ENCODE data around the gene STAB1.

GRCh38 chr3:52490939-52491526 lies 4.1 kb upstream of the STAB1 start:
- no peak for TF ChIP-seq POLR2AphosphoS5 (IDR thresholded peaks at IDR 0.05; ENCODE audit: low read depth)
- TF ChIP-seq, protein P1, sequence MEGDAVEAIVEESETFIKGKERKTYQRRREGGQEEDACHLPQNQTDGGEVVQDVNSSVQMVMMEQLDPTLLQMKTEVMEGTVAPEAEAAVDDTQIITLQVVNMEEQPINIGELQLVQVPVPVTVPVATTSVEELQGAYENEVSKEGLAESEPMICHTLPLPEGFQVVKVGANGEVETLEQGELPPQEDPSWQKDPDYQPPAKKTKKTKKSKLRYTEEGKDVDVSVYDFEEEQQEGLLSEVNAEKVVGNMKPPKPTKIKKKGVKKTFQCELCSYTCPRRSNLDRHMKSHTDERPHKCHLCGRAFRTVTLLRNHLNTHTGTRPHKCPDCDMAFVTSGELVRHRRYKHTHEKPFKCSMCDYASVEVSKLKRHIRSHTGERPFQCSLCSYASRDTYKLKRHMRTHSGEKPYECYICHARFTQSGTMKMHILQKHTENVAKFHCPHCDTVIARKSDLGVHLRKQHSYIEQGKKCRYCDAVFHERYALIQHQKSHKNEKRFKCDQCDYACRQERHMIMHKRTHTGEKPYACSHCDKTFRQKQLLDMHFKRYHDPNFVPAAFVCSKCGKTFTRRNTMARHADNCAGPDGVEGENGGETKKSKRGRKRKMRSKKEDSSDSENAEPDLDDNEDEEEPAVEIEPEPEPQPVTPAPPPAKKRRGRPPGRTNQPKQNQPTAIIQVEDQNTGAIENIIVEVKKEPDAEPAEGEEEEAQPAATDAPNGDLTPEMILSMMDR (IDR thresholded peaks at IDR 0.05; ENCODE audit: insufficient read depth, low read length) = no peak
- TF ChIP-seq, protein P2, sequence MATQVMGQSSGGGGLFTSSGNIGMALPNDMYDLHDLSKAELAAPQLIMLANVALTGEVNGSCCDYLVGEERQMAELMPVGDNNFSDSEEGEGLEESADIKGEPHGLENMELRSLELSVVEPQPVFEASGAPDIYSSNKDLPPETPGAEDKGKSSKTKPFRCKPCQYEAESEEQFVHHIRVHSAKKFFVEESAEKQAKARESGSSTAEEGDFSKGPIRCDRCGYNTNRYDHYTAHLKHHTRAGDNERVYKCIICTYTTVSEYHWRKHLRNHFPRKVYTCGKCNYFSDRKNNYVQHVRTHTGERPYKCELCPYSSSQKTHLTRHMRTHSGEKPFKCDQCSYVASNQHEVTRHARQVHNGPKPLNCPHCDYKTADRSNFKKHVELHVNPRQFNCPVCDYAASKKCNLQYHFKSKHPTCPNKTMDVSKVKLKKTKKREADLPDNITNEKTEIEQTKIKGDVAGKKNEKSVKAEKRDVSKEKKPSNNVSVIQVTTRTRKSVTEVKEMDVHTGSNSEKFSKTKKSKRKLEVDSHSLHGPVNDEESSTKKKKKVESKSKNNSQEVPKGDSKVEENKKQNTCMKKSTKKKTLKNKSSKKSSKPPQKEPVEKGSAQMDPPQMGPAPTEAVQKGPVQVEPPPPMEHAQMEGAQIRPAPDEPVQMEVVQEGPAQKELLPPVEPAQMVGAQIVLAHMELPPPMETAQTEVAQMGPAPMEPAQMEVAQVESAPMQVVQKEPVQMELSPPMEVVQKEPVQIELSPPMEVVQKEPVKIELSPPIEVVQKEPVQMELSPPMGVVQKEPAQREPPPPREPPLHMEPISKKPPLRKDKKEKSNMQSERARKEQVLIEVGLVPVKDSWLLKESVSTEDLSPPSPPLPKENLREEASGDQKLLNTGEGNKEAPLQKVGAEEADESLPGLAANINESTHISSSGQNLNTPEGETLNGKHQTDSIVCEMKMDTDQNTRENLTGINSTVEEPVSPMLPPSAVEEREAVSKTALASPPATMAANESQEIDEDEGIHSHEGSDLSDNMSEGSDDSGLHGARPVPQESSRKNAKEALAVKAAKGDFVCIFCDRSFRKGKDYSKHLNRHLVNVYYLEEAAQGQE (IDR thresholded peaks at IDR 0.05; ENCODE audit: insufficient replicate concordance, low read depth) = no peak

Measured in HL-60 (cell line).